ENCODE results near the gene GATD1. TPM values are rescaled to one million over a fixed set of nuclear protein-coding genes. Genes with fewer than 3 reads are reported as not detected.
A peak's percentile ranks its signal among the peaks of the same experiment; 100 is the strongest.

Gene GATD1
- total RNA-seq, 1 experiment from 2014 or later = 88.7 TPM

DNA sequence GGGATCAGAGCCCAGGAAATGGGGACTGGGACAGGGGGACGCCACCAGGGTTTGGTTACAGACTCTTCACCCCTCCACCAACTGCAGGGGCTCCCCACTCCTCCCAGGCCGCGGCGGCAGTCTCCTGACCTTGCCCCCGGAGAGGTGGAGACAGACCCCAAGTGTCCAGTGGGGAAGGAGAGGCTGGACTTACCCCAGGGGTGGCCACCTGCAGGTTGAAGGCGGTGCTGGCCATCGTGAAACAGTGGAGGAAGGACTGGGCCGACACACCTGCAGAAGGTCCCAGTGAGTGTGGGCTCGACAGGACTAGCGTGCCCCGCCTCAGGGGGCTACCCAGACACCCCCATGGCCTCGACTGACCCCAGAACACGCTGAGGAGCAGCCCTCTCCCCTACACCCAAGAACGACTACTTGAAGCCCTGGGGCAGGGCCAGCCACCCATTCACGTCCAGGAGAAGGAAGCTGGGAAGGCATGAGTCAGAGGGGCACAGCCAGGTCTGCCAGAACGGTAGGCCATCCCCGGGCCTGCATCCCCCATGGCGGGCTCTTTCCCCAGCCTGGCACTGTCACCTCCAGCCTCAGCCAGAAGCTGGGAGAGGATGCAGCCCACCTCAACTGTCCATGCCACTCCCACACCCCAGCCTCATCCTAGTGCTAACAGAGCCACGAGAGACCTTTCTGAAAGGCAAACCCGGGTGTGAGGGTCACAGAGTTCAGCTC lies 2.3 kb downstream of the GATD1 start:
- Histone ChIP-seq H4K20me1 (ENCODE audit: insufficient read depth) (no peaks in the 10 kb centered on the region), H3K4me2 (ENCODE audit: low read length) (peak overlapping the region; percentile 92), H3K4me3 (replicated peaks in 1 of 2; ENCODE audit: low read depth in 1 of 2, low read length in 2 of 2) (peak overlapping the region; percentile 4 to 9; a peak in 2 of 4 replicates), H3K27ac (ENCODE audit: low read depth, low read length) (peak overlapping the region; percentile 95; the same call in 1 of the 2 replicates), H3K9me2 (ENCODE audit: insufficient read depth) (no peaks in the 10 kb centered on the region), H3K4me1 (ENCODE audit: control insufficient read depth in 1 of 2, insufficient read depth in 2 of 2, low read length in 2 of 2) (peaks cover 15 to 32% of the 10 kb centered on the region in 2 experiments), H3K79me2 (ENCODE audit: insufficient read depth, low read length) (peaks cover 89% of the 10 kb centered on the region), H3K9ac (ENCODE audit: low read length) (peak overlapping the region; percentile 99), H3K9me3 (ENCODE audit: control insufficient read depth in 1 of 2, insufficient read depth in 1 of 2, low read depth in 1 of 2, low read length in 2 of 2) (no peaks in the 10 kb centered on the region), H3K36me3 (ENCODE audit: control insufficient read depth in 1 of 2, insufficient read depth in 2 of 2, low read length in 2 of 2) (peaks cover 18 to 38% of the 10 kb centered on the region in 2 experiments; a peak in 3 of 4 replicates), H2AFZ (ENCODE audit: low read depth, low read length, poor library complexity, severe bottlenecking) (no peak overlapping the region), H3K27me3 (ENCODE audit: insufficient read depth, low read length) (no peaks in the 10 kb centered on the region)
- DNase-seq (ENCODE audit: low read depth, low spot score) (no peak), ATAC-seq (no peak)
- intact Hi-C loops (cut with micrococcal nuclease) = no loop called here
- TF ChIP-seq, protein P1, sequence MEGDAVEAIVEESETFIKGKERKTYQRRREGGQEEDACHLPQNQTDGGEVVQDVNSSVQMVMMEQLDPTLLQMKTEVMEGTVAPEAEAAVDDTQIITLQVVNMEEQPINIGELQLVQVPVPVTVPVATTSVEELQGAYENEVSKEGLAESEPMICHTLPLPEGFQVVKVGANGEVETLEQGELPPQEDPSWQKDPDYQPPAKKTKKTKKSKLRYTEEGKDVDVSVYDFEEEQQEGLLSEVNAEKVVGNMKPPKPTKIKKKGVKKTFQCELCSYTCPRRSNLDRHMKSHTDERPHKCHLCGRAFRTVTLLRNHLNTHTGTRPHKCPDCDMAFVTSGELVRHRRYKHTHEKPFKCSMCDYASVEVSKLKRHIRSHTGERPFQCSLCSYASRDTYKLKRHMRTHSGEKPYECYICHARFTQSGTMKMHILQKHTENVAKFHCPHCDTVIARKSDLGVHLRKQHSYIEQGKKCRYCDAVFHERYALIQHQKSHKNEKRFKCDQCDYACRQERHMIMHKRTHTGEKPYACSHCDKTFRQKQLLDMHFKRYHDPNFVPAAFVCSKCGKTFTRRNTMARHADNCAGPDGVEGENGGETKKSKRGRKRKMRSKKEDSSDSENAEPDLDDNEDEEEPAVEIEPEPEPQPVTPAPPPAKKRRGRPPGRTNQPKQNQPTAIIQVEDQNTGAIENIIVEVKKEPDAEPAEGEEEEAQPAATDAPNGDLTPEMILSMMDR (IDR thresholded peaks at IDR 0.05 in 2 of 3, conservative IDR thresholded peaks at IDR 0.05 in 1 of 3; ENCODE audit: borderline replicate concordance in 1 of 3, insufficient read depth in 1 of 3, low read depth in 2 of 3, low read length in 2 of 3) = 0 out of 6 replicates have a peak, but pooled peaks of 1 of the 3 experiments have one; percentile 5
- no peak for TF ChIP-seq POLR2AphosphoS5 (IDR thresholded peaks at IDR 0.05; ENCODE audit: low read depth, low read length)
- ChIA-PET RAD21 (ENCODE audit: low non-redundant PET in 1 of 2, low total read pairs in 2 of 2, uncharacterized antibody in 2 of 2, unreplicated experiment in 2 of 2) (no interaction called here), POLR2A (interaction anchor here (0.8 kb wide), 1 partner anchor 11 kb away, joined by 4 read pairs; no protein-coding TSS in a partner anchor), CTCF (interaction anchor here (1.0 to 1.7 kb wide), 4 partner anchors 9 to 33 kb away, joined by 3 to 4 read pairs (median 3); no protein-coding TSS in a partner anchor)
- BruUV-seq (replicated peaks) = no TSS peak

DNA sequence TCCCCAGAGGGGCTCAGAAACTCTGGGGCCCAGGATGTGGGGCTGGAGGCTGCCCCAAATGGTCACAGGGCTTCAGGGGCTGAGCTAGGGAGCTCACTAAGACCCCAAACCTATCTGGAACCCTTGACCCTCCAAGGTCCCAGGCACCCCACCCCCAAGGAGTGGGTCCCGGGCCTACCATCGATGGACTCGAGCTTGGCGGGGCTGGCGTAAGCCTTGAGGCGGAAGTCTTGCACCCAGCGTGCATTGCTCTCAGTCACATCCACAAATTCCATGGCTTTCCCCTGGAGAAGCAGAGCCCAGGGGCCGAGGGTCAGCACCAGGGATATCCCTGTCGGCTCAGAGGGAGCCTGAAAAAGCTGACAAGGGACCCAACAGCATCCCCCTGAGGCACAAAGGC lies 3.5 kb downstream of the GATD1 start:
- POLR2A ChIA-PET = no interaction called here
- Histone ChIP-seq H3K9me2 (ENCODE audit: insufficient read depth) (no peaks in the 10 kb centered on the region), H3K27ac (ENCODE audit: low read depth, low read length) (no peak overlapping the region; the same call in 1 of the 2 replicates), H3K27me3 (ENCODE audit: insufficient read depth, low read length) (no peaks in the 10 kb centered on the region), H3K9ac (ENCODE audit: low read length) (no peak overlapping the region), H3K9me3 (ENCODE audit: control insufficient read depth in 1 of 2, insufficient read depth in 1 of 2, low read depth in 1 of 2, low read length in 2 of 2) (no peaks in the 10 kb centered on the region), H2AFZ (ENCODE audit: low read depth, low read length, poor library complexity, severe bottlenecking) (no peak overlapping the region), H3K4me3 (replicated peaks in 1 of 2; ENCODE audit: low read depth in 1 of 2, low read length in 2 of 2) (no peak overlapping the region), H4K20me1 (ENCODE audit: insufficient read depth) (no peaks in the 10 kb centered on the region), H3K4me1 (ENCODE audit: control insufficient read depth in 1 of 2, insufficient read depth in 2 of 2, low read length in 2 of 2) (peaks cover 12 to 26% of the 10 kb centered on the region in 2 experiments), H3K4me2 (ENCODE audit: low read length) (no peak overlapping the region), H3K36me3 (ENCODE audit: control insufficient read depth in 1 of 2, insufficient read depth in 2 of 2, low read length in 2 of 2) (peaks cover 19 to 41% of the 10 kb centered on the region in 2 experiments; a peak in 3 of 4 replicates), H3K79me2 (ENCODE audit: insufficient read depth, low read length) (peaks cover 77% of the 10 kb centered on the region)
- ATAC-seq = no peak
- intact Hi-C loops (cut with micrococcal nuclease) = no loop called here
- no peak for DNase-seq (ENCODE audit: low read depth, low spot score)
- CTCF ChIA-PET = no interaction called here
- RAD21 ChIA-PET (ENCODE audit: low non-redundant PET in 1 of 2, low total read pairs in 2 of 2, uncharacterized antibody in 2 of 2, unreplicated experiment in 2 of 2) = no interaction called here
- BruUV-seq (replicated peaks) = no TSS peak
- TF ChIP-seq CBX3 (IDR thresholded peaks at IDR 0.05; ENCODE audit: low read depth) = no peak
- no peak for TF ChIP-seq TCF7L2 (IDR thresholded peaks at IDR 0.05; ENCODE audit: borderline replicate concordance, extremely low read depth, insufficient read depth, insufficient read length)
- no peak for TF ChIP-seq EGR1 (IDR thresholded peaks at IDR 0.05; ENCODE audit: low read depth)
- no peak for TF ChIP-seq YY1 (IDR thresholded peaks at IDR 0.05; ENCODE audit: extremely low read depth, insufficient replicate concordance, low read depth, low read length)
- TF ChIP-seq SRF (IDR thresholded peaks at IDR 0.05; ENCODE audit: low read depth) = no peak
- TF ChIP-seq, protein P1 (IDR thresholded peaks at IDR 0.05 in 2 of 3, conservative IDR thresholded peaks at IDR 0.05 in 1 of 3; ENCODE audit: borderline replicate concordance in 1 of 3, insufficient read depth in 1 of 3, low read depth in 2 of 3, low read length in 2 of 3) = no peak
- TF ChIP-seq, protein P2, sequence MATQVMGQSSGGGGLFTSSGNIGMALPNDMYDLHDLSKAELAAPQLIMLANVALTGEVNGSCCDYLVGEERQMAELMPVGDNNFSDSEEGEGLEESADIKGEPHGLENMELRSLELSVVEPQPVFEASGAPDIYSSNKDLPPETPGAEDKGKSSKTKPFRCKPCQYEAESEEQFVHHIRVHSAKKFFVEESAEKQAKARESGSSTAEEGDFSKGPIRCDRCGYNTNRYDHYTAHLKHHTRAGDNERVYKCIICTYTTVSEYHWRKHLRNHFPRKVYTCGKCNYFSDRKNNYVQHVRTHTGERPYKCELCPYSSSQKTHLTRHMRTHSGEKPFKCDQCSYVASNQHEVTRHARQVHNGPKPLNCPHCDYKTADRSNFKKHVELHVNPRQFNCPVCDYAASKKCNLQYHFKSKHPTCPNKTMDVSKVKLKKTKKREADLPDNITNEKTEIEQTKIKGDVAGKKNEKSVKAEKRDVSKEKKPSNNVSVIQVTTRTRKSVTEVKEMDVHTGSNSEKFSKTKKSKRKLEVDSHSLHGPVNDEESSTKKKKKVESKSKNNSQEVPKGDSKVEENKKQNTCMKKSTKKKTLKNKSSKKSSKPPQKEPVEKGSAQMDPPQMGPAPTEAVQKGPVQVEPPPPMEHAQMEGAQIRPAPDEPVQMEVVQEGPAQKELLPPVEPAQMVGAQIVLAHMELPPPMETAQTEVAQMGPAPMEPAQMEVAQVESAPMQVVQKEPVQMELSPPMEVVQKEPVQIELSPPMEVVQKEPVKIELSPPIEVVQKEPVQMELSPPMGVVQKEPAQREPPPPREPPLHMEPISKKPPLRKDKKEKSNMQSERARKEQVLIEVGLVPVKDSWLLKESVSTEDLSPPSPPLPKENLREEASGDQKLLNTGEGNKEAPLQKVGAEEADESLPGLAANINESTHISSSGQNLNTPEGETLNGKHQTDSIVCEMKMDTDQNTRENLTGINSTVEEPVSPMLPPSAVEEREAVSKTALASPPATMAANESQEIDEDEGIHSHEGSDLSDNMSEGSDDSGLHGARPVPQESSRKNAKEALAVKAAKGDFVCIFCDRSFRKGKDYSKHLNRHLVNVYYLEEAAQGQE (IDR thresholded peaks at IDR 0.05; ENCODE audit: low read depth) = no peak
- no peak for TF ChIP-seq RAD21 (IDR thresholded peaks at IDR 0.05; ENCODE audit: low read depth)
